ENCODE data around the gene CD151.

Gene CD151

GRCh38 chr11:802693-803466 is 29.9 kb upstream of the CD151 start:
- TF ChIP-seq, protein P1, sequence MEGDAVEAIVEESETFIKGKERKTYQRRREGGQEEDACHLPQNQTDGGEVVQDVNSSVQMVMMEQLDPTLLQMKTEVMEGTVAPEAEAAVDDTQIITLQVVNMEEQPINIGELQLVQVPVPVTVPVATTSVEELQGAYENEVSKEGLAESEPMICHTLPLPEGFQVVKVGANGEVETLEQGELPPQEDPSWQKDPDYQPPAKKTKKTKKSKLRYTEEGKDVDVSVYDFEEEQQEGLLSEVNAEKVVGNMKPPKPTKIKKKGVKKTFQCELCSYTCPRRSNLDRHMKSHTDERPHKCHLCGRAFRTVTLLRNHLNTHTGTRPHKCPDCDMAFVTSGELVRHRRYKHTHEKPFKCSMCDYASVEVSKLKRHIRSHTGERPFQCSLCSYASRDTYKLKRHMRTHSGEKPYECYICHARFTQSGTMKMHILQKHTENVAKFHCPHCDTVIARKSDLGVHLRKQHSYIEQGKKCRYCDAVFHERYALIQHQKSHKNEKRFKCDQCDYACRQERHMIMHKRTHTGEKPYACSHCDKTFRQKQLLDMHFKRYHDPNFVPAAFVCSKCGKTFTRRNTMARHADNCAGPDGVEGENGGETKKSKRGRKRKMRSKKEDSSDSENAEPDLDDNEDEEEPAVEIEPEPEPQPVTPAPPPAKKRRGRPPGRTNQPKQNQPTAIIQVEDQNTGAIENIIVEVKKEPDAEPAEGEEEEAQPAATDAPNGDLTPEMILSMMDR (IDR thresholded peaks at IDR 0.05; ENCODE audit: extremely low read depth, insufficient read depth, missing control alignments): no peak
- DNase-seq (ENCODE audit: low spot score): no peak
- in situ Hi-C loops (cut with MboI; ENCODE audit: low pct_unique_long_range_greater_than_20kb, low sequenced_read_pairs, unreplicated experiment): no loop called here

GRCh38 chr11:803467-803742 is 29.3 kb upstream of the CD151 start:
- DNase-seq (ENCODE audit: low spot score): no peak
- TF ChIP-seq, protein P1 (IDR thresholded peaks at IDR 0.05; ENCODE audit: extremely low read depth, insufficient read depth, missing control alignments): no peak
- in situ Hi-C loops (cut with MboI; ENCODE audit: low pct_unique_long_range_greater_than_20kb, low sequenced_read_pairs, unreplicated experiment): no loop called here

- in situ Hi-C loops (cut with MboI; ENCODE audit: low pct_unique_long_range_greater_than_20kb, low sequenced_read_pairs, unreplicated experiment): no loop called here
- TF ChIP-seq, protein P1 (IDR thresholded peaks at IDR 0.05; ENCODE audit: extremely low read depth, insufficient read depth, missing control alignments): no peak
- no peak for DNase-seq (ENCODE audit: low spot score)
These were observed 28.8 kb upstream of the CD151 start for GRCh38 chr11:803770-804598.

DNA sequence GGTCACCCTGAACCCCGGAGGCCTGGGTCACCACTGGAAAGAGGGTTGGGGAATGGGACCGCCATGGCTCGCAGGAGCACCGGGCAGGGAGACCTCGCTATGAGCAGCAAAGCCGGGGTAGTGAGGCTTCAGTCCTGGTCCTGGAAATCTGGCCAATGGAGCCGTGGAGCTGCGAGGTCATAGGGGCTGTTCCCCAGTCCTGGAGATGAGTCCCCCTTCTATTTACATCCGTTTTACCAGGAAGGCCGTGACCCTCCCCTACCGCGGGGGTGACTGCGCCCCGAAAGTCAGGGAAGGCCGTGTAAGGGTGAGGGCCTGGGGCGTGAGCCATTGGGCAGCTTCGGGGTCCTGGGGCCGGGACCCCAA is 28.2 kb upstream of the CD151 start:
- no peak for DNase-seq (ENCODE audit: low spot score)
- in situ Hi-C loops (cut with MboI; ENCODE audit: low pct_unique_long_range_greater_than_20kb, low sequenced_read_pairs, unreplicated experiment): no loop called here
- TF ChIP-seq, protein P1 (IDR thresholded peaks at IDR 0.05; ENCODE audit: extremely low read depth, insufficient read depth, missing control alignments): no peak

GRCh38 chr11:808427-809286 is 24.1 kb upstream of the CD151 start:
- DNase-seq (ENCODE audit: low spot score): no peak
- TF ChIP-seq, protein P1 (IDR thresholded peaks at IDR 0.05; ENCODE audit: extremely low read depth, insufficient read depth, missing control alignments): no peak
- in situ Hi-C loops (cut with MboI; ENCODE audit: low pct_unique_long_range_greater_than_20kb, low sequenced_read_pairs, unreplicated experiment): no loop called here

DNA sequence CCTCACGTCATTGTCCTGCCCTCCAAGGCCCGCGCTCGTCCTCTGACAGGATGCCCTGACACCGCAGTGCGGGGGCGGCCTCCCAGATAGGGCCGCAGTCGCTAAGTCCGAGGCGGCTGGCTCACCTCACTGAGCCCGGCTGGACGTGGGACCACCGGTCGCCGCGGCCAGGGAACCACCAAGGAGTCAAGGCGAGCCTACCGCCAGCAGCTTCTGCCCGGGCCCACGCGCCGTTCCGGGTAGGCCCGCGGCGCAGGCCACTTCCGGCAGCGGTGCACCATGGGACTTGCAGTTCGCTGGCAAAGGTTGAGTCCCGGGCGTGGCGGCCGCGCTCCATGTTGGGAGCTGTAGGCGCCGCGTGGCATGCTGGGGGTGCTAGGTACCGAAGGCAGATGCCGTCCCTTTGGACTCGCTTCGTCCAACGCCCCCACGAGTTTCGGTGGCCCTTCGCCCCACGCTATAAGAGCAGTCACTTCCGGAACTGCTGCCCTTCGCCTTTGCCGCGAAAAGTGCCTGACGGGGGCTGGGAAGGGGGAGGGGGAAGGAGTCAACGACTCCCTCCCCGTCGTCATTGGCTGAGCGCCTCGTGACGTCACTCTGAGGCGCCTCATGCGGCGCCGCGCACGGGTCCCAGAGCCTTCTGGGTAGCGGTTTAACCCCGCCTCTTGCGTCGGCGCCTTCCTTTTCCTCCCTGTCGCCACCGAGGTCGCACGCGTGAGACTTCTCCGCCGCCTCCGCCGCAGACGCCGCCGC is 23.3 kb upstream of the CD151 start, which contains the start of gene RPLP2:
Gene RPLP2 (plus strand): TSS at position 681 of the 753 bp plus-strand sequence. CDS start 268 bp downstream, outside the sequence.
- TF ChIP-seq, protein P1 (IDR thresholded peaks at IDR 0.05; ENCODE audit: extremely low read depth, insufficient read depth, missing control alignments): no peak
- peak; percentile 99 for DNase-seq (ENCODE audit: low spot score)
- in situ Hi-C loops (cut with MboI; ENCODE audit: low pct_unique_long_range_greater_than_20kb, low sequenced_read_pairs, unreplicated experiment): no loop called here

Data from GM13977 (cell line).